Upper lobe of right lung (tissue), 1 donor: ENCODE results near the gene RASL10A. TPM values are rescaled to one million over a fixed set of nuclear protein-coding genes. Genes with fewer than 3 reads are reported as not detected.

Experiments used
- ATAC-seq: fragments of 200-7000 bp; cut with Tn5 transposase; one replicate; pipeline ENCODE4 v1.9.1; 2020; ENCODE audit warnings: mild to moderate bottlenecking, moderate library complexity
- DNase-seq: peaks from one replicate; pipeline ENCODE4 v3.0.0-alpha.2; 2020
- H3K27ac ChIP-seq: fragments of 200-600 bp; one replicate; pipeline ENCODE4 v1.8.0; 2022
- H3K27me3 ChIP-seq: fragments of 200-600 bp; one replicate; pipeline ENCODE4 v1.8.0; 2022; ENCODE audit warnings: mild to moderate bottlenecking
- H3K36me3 ChIP-seq: fragments of 200-600 bp; one replicate; pipeline ENCODE4 v1.8.0; 2022
- H3K4me1 ChIP-seq: fragments of 200-600 bp; one replicate; pipeline ENCODE4 v1.8.0; 2022
- H3K4me3 ChIP-seq: fragments of 200-600 bp; one replicate; pipeline ENCODE4 v1.8.0; 2022; ENCODE audit warnings: mild to moderate bottlenecking
- H3K9me3 ChIP-seq: fragments of 200-600 bp; one replicate; pipeline ENCODE4 v1.8.0; 2022
- CTCF ChIP-seq: fragments of 200-600 bp; IDR thresholded peaks from one replicate; pipeline ENCODE4 v1.8.0; 2022; ENCODE audit warnings: antibody characterized with exemption
- intact Hi-C: fragments of 100-400 bp; cut with DNase I; formaldehyde crosslinking; loops from one replicate; pipeline ENCODE4 v1.11.0; 2022
- total RNA-seq: library from RNA; stranded (reverse); fragmentation: NEBNext Ultra II Directional; extraction: Animal tissue kit (Norgen Biotek cat#: 25700); gene quantifications from one replicate; pipeline ENCODE4 v1.2.1, GENCODE V29; 2021
- donor health status: DM: no; HTN: yes; CAD: no; lungs with severe emphysema.

RASL10A gene
- total RNA-seq, 1 donor from 2014 or later = 0.72 TPM

- no peak for DNase-seq
- Histone ChIP-seq H3K27ac (no peak overlapping the region), H3K4me3 (no peak overlapping the region), H3K27me3 (no peaks in the 10 kb centered on the region), H3K4me1 (no peaks in the 10 kb centered on the region), H3K36me3 (peaks cover 78% of the 10 kb centered on the region), H3K9me3 (no peaks in the 10 kb centered on the region)
- no peak for TF ChIP-seq CTCF
- intact Hi-C loops = no loop called here
- no peak for ATAC-seq
Observed at GRCh38 chr22:29341849-29342127, 26.3 kb upstream of the RASL10A start.

DNA sequence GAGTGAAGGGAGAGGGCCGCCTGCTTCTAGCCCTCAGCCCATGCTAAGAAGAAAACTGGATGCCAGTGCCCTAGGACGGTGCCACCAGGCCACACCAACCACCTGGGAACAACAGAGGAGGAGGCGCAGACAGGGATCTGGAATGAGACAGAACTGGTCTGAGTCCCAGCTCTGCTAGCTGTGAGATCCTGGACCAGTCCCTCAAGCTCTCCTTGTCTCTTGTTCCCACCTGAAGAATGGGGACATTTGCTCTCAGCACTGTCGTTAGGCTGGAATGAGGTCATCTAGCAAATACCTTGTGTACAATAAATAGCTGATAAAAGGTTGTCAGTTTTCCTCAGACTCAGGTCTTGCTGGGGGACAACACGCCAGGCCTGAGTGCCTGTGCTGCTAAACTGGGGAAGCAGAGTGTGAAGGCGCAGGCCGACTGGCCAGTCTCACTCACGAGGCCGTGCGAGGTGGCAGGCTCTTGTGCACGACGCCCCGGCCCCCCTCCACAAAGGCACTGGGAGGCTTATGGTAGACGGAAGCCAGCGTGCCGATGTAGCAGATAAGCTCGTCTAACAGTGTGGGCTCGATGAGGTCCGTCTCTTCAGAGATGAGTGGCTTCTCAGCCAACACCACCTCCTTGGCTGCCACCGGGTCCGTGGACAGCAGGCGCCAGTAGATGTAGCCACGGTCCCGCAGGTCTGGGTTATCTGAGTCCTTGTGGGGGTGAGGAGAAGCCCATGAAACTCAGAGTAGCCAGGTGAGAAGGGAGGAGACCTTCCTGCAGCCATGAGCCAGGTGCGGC, 25.8 kb upstream of the RASL10A start:
- no peak for TF ChIP-seq CTCF
- ATAC-seq (no peak), DNase-seq (no peak)

DNA sequence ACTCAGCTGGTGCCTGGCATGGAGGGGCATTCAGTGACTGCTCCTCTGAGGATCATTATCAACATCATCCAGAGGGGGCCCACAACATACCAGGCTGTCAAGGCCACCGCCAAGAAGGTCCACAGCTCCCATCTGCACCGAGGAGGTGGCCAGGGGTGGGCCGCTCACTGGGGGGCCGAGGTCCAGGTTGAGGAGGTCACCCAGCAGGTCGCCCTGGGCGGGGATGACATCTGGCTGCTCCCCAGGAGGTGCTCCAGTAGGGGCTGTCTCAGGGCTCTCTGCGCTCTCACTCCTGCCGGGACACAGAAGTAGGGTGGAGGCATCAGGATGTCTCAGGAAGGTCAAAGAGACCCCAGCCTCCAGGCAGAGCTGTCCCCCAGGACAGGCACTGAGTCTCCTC, 25.1 kb upstream of the RASL10A start:
- H3K9me3 ChIP-seq = no peaks in the 10 kb centered on the region

More for the DNA sequence above, 25.8 kb upstream of the RASL10A start:
- H3K4me3 ChIP-seq = no peak overlapping the region
- H3K27me3 ChIP-seq = no peaks in the 10 kb centered on the region
- no peak overlapping the region for H3K27ac ChIP-seq
- H3K9me3 ChIP-seq = no peaks in the 10 kb centered on the region
- intact Hi-C loops = no loop called here
- peaks cover 78% of the 10 kb centered on the region for H3K36me3 ChIP-seq
- no peaks in the 10 kb centered on the region for H3K4me1 ChIP-seq

DNA sequence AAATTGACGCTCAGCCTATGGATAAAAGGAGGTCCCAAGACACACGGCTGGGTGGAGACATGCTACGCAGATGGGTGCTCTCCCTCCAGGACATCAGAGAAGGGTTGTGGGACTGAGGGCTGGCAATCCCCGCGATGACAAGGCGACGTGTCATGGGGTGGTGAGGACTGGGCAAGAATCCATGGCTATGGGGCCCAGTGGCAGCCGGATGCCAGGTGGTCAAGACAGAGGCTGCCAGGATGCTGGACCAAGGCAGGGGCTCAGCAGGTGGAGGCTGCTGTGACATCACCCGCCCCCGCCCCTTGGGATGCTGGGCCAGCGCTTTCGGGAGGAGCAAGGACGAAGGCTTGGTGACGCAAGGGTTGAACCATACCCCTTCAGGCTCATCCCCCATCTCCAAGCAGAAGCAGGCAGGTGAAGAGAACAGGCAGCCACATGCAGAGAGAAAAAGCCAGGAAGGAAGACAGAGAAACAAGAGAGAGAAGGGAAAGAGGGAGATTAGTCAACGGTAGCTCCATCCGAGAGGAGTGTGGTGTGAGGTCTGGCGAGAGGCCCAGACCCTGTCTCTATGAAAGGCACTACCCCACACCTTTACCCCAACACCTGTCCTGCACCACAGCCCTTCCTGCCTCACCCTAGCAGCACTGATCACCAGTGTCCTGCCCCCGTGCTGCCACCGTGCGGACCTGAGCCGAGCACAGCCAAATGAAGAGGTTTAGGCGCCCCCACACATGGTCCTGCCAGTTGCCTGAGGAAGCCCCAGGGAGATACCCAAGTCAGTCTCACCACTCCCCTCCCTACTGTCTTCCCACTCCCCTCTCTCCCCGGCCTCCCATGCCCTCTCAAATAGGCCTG, 24.1 kb upstream of the RASL10A start:
- H3K27me3 ChIP-seq = no peaks in the 10 kb centered on the region
- intact Hi-C loops = no loop called here
- H3K36me3 ChIP-seq = peaks cover 92% of the 10 kb centered on the region
- H3K4me3 ChIP-seq = no peak overlapping the region
- no peak overlapping the region for H3K27ac ChIP-seq
- TF ChIP-seq CTCF = no peak
- ATAC-seq = no peak
- H3K9me3 ChIP-seq = no peaks in the 10 kb centered on the region
- DNase-seq = no peak
- H3K4me1 ChIP-seq = no peaks in the 10 kb centered on the region

More for the DNA sequence above, 25.1 kb upstream of the RASL10A start:
- no peaks in the 10 kb centered on the region for H3K27me3 ChIP-seq
- H3K4me3 ChIP-seq = no peak overlapping the region
- no peak overlapping the region for H3K27ac ChIP-seq
- no peak for TF ChIP-seq CTCF
- H3K36me3 ChIP-seq = peaks cover 84% of the 10 kb centered on the region
- intact Hi-C loops = no loop called here
- no peak for DNase-seq
- ATAC-seq = no peak
- H3K4me1 ChIP-seq = no peaks in the 10 kb centered on the region

GRCh38 chr22:29338398-29338797, 22.9 kb upstream of the RASL10A start:
- TF ChIP-seq CTCF = no peak
- Histone ChIP-seq H3K27ac (no peak overlapping the region), H3K9me3 (no peaks in the 10 kb centered on the region), H3K36me3 (peaks cover 98% of the 10 kb centered on the region), H3K4me3 (no peak overlapping the region), H3K27me3 (no peaks in the 10 kb centered on the region), H3K4me1 (no peaks in the 10 kb centered on the region)
- DNase-seq (no peak), ATAC-seq (no peak)
- intact Hi-C loops = no loop called here
